Smooth muscle cell (in vitro differentiated cells): ENCODE data around the gene MEGF9. TPM values are rescaled to one million over a fixed set of nuclear protein-coding genes. Genes with fewer than 3 reads are reported as not detected.

ENCODE experiments used
- DNase-seq: peaks from one replicate; lab custom pipeline; 2025; ENCODE audit not compliant: unreplicated experiment; lab: John Stamatoyannopoulos, UW
- H2AFZ ChIP-seq: fragments of 200-600 bp; sonication (generic); 2 replicates; pipeline ENCODE4 v1.6.0; 2016; ENCODE audit warnings: antibody characterized with exemption, low read depth, mild to moderate bottlenecking
- H3F3A ChIP-seq: fragments of 200-600 bp; sonication (generic); 2 replicates; pipeline ENCODE4 v1.6.0; 2017; ENCODE audit warnings: antibody characterized with exemption, low read depth
- H3K27ac ChIP-seq: fragments of 200-600 bp; sonication (generic); 2 replicates; pipeline ENCODE4 v1.5.1; 2016; ENCODE audit warnings: low read depth, mild to moderate bottlenecking
- H3K27me3 ChIP-seq: fragments of 200-600 bp; sonication (generic); 2 replicates; pipeline ENCODE4 v1.6.1; 2016; ENCODE audit warnings: low read depth, mild to moderate bottlenecking
- H3K36me3 ChIP-seq: fragments of 200-600 bp; sonication (generic); 2 replicates; pipeline ENCODE4 v1.5.1; 2016; ENCODE audit warnings: low read depth
- H3K4me1 ChIP-seq: fragments of 200-600 bp; sonication (generic); 2 replicates; pipeline ENCODE4 v1.5.1; 2016; ENCODE audit warnings: low read depth
- H3K4me2 ChIP-seq: fragments of 200-600 bp; sonication (generic); 2 replicates; pipeline ENCODE4 v1.6.0; 2016; ENCODE audit warnings: mild to moderate bottlenecking
- H3K4me3 ChIP-seq: fragments of 200-600 bp; sonication (generic); 2 replicates; pipeline ENCODE4 v1.5.1; 2016; ENCODE audit warnings: mild to moderate bottlenecking
- H3K79me2 ChIP-seq: fragments of 200-600 bp; sonication (generic); 2 replicates; pipeline ENCODE4 v1.6.0; 2016; ENCODE audit warnings: low read depth, mild to moderate bottlenecking
- H3K9ac ChIP-seq: fragments of 200-600 bp; sonication (generic); 2 replicates; pipeline ENCODE4 v1.6.0; 2016; ENCODE audit warnings: low read depth
- H3K9me3 ChIP-seq: fragments of 200-600 bp; sonication (generic); replicated peaks from 2 replicates; pipeline ENCODE4 v1.5.1; 2016; ENCODE audit warnings: low read depth
- H4K20me1 ChIP-seq: fragments of 200-600 bp; sonication (generic); 2 replicates; pipeline ENCODE4 v1.6.0; 2016; ENCODE audit warnings: low read depth
- WGBS: methylation state at CpG from one replicate; pipeline ENCODE4 v1.1.7; 2016; ENCODE audit warnings: low lambda C conversion rate; 5-methylcytosine and 5-hydroxymethylcytosine counted together
- polyA plus RNA-seq: library from polyadenylated mRNA; unstranded; fragments of >200 nt; fragmentation: Nextera tagmentation; extraction: Ambion mirVana; gene quantifications from 2 replicates; pipeline ENCODE4 v1.2.1, GENCODE V29; 2016
- total RNA-seq: library from RNA; depleted of rRNA; stranded (reverse); fragments of >200 nt; gene quantifications from 2 replicates; pipeline ENCODE4 v1.2.3, GENCODE V29; 2014
- TF ChIP-seq, protein P1 (sequence below): fragments of 200-600 bp; sonication (generic); IDR thresholded peaks from 2 replicates; pipeline ENCODE4 v1.5.1; 2017; ENCODE audit warnings: borderline replicate concordance, mild to moderate bottlenecking, antibody characterized with exemption; ENCODE audit not compliant: insufficient read depth, poor library complexity, severe bottlenecking

The MEGF9 gene
- total and polyA plus RNA-seq, 2 experiments from 2014 or later, result 1.8 to 6.0 TPM

DNA sequence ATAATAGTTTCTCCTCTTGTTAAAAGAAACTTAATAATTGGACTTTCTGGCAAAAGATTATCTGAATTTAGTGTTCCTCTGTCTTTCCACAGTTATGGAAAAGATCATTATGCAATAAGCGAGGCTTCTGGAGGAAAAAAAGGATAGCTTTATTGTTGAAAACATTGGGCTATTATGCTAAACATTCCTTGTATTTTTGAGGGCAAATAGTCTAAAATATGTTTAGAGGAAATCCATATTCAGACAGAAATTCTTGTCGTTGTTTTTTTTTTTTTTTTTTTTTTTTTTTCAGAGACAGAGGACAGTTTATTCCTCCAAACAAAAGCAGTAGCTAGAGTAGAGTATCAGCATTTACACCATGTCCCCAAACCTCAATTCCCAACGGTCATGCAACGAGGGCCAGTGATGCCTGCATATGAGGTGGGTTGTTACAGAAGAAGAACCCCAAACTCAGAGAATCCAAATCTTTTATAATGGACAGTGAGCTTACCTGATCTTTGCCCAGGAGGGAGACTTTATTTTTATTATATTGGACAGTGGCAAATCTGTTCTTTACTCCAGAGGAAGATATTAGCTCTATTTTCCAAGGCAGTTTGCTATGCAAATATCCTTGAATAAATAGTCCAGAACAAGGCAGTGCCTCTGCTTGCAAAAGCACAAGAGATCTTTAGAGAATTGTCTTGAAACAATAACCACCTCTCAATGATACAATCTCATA is 85.9 kb downstream of the MEGF9 start:
- H3K27ac ChIP-seq, result no peak overlapping the region
- H4K20me1 ChIP-seq, result no peaks in the 10 kb centered on the region
- DNase-seq, result no peak
- H3K27me3 ChIP-seq, result peaks cover 2% of the 10 kb centered on the region
- WGBS, result 89% methylated on average over 4 of the region's 4 CpGs
- H3K9me3 ChIP-seq, result no peaks in the 10 kb centered on the region
- H3K4me1 ChIP-seq, result no peaks in the 10 kb centered on the region
- H3K4me2 ChIP-seq, result no peak overlapping the region
- H2AFZ ChIP-seq, result no peak overlapping the region
- H3K4me3 ChIP-seq, result no peak overlapping the region
- no peaks in the 10 kb centered on the region for H3K79me2 ChIP-seq
- no peaks in the 10 kb centered on the region for H3K36me3 ChIP-seq
- no peaks in the 10 kb centered on the region for H3F3A ChIP-seq
- TF ChIP-seq, protein P1, sequence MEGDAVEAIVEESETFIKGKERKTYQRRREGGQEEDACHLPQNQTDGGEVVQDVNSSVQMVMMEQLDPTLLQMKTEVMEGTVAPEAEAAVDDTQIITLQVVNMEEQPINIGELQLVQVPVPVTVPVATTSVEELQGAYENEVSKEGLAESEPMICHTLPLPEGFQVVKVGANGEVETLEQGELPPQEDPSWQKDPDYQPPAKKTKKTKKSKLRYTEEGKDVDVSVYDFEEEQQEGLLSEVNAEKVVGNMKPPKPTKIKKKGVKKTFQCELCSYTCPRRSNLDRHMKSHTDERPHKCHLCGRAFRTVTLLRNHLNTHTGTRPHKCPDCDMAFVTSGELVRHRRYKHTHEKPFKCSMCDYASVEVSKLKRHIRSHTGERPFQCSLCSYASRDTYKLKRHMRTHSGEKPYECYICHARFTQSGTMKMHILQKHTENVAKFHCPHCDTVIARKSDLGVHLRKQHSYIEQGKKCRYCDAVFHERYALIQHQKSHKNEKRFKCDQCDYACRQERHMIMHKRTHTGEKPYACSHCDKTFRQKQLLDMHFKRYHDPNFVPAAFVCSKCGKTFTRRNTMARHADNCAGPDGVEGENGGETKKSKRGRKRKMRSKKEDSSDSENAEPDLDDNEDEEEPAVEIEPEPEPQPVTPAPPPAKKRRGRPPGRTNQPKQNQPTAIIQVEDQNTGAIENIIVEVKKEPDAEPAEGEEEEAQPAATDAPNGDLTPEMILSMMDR, result no peak
- H3K9ac ChIP-seq, result no peak overlapping the region

DNA sequence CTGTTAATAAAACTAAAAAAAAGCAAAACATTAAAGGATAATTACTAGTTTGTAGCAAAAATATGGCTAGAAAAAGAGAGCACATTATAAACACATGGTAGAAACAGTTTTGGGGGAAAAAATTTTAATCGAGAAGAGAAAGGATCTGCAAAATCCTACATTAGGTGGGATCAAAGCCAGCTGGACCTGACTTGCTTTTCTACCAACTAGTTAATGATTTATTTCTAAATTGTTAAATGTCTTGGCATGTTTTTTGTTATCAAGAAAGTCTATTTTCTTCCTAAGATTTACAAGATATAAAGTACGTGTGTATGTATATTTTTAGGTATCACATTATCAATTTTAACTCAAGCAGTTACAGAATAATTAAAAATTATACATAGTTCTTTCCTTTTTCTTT is 87.2 kb downstream of the MEGF9 start:
- H3F3A ChIP-seq, result no peaks in the 10 kb centered on the region
- H3K36me3 ChIP-seq, result no peaks in the 10 kb centered on the region
- no peak overlapping the region for H3K4me2 ChIP-seq
- DNase-seq, result no peak
- H3K79me2 ChIP-seq, result no peaks in the 10 kb centered on the region
- H2AFZ ChIP-seq, result no peak overlapping the region
- no peak overlapping the region for H3K27ac ChIP-seq
- H3K9ac ChIP-seq, result no peak overlapping the region
- H3K9me3 ChIP-seq, result no peaks in the 10 kb centered on the region
- no peak overlapping the region for H3K4me3 ChIP-seq
- WGBS, result 92% methylated on average over 2 of the region's 2 CpGs
- TF ChIP-seq, protein P1, result no peak
- H3K4me1 ChIP-seq, result no peaks in the 10 kb centered on the region
- no peaks in the 10 kb centered on the region for H3K27me3 ChIP-seq
- H4K20me1 ChIP-seq, result no peaks in the 10 kb centered on the region

DNA sequence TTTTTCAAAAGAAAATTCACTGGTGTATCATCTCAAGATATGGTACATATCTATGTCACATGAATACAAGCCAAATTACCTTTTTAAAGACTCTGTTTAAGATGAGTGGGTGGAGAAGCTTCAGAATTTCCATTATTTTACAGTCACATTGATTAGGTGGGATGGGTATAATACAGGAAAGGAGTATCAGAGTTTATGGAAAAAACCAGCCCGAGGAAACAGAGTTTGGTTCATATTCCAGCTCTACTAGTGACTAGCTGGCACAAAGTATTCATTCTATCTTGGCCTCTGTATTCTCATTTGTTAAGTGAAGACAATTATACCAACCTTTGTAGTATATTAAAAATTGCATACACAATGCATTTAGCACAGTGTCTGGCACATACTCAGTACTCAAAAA is 87.8 kb downstream of the MEGF9 start:
- no peak overlapping the region for H3K4me2 ChIP-seq
- no peak overlapping the region for H3K9ac ChIP-seq
- H3K4me3 ChIP-seq, result no peak overlapping the region
- H3K27ac ChIP-seq, result no peak overlapping the region
- WGBS, result 85% methylated on average over 1 of the region's 1 CpG
- no peak for DNase-seq
- H4K20me1 ChIP-seq, result no peaks in the 10 kb centered on the region
- H3K27me3 ChIP-seq, result no peaks in the 10 kb centered on the region
- TF ChIP-seq, protein P1, result no peak
- H3K79me2 ChIP-seq, result no peaks in the 10 kb centered on the region
- H3K4me1 ChIP-seq, result no peaks in the 10 kb centered on the region
- no peaks in the 10 kb centered on the region for H3F3A ChIP-seq
- H3K36me3 ChIP-seq, result no peaks in the 10 kb centered on the region
- no peak overlapping the region for H2AFZ ChIP-seq
- no peaks in the 10 kb centered on the region for H3K9me3 ChIP-seq

DNA sequence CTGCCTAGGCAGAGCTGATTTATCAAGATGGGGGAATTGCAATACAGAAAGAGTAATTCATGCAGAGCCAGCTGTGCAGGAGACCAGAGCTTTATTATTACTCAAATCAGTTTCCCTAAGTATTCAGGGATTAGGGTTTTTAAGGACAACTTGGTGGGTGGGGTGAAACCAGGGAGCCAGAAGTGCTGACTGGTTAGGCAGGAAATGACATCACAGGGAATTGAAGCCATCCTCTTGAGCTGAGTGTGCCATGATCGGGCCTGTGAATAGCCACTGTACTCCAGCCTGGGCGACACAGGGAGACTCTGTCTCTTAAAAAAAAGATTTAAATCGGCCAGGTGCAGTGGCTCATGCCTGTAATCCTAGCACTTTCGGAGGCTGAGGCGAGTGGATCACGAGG is 89.0 kb downstream of the MEGF9 start:
- H3K4me2 ChIP-seq, result no peak overlapping the region
- no peaks in the 10 kb centered on the region for H3K4me1 ChIP-seq
- H3K27ac ChIP-seq, result no peak overlapping the region
- no peaks in the 10 kb centered on the region for H3K79me2 ChIP-seq
- H3K36me3 ChIP-seq, result no peaks in the 10 kb centered on the region
- no peaks in the 10 kb centered on the region for H3K9me3 ChIP-seq
- no peaks in the 10 kb centered on the region for H4K20me1 ChIP-seq
- no peak overlapping the region for H3K9ac ChIP-seq
- no peaks in the 10 kb centered on the region for H3K27me3 ChIP-seq
- no peak for DNase-seq
- TF ChIP-seq, protein P1, result no peak
- H3K4me3 ChIP-seq, result no peak overlapping the region
- H3F3A ChIP-seq, result no peaks in the 10 kb centered on the region
- WGBS, result 96% methylated on average over 6 of the region's 6 CpGs
- no peak overlapping the region for H2AFZ ChIP-seq
